GM18868 (cell line): ENCODE measurements around the gene SLC25A12.
"Not testable (repeated sequence)": the region's sequence is repeated elsewhere in the genome, so short reads cannot be mapped to it uniquely, and the experiment has no call there.

Experiments used
- ATAC-seq: cut with Tn5 transposase; IDR thresholded peaks from one replicate; pipeline ENCODE4 v1.9.1; 2021; ENCODE audit warnings: mild to moderate bottlenecking, moderate library complexity; ENCODE audit not compliant: unreplicated experiment

Gene SLC25A12

GRCh38 chr2:171832489-171832888 lies 61.6 kb downstream of the SLC25A12 start:
- ATAC-seq, result no peak

GRCh38 chr2:171830039-171830438 lies 64.0 kb downstream of the SLC25A12 start:
- no peak for ATAC-seq

GRCh38 chr2:171824086-171824485 lies 70.0 kb downstream of the SLC25A12 start:
- ATAC-seq, result no peak

- no peak for ATAC-seq
Measured at GRCh38 chr2:171822525-171823322, 71.3 kb downstream of the SLC25A12 start.

GRCh38 chr2:171819453-171819852 lies 74.6 kb downstream of the SLC25A12 start:
- no peak for ATAC-seq

- ATAC-seq, result no peak
Measured at GRCh38 chr2:171814883-171815282, 79.2 kb downstream of the SLC25A12 start.

- no peak for ATAC-seq
Measured at GRCh38 chr2:171814174-171814573, 79.9 kb downstream of the SLC25A12 start.

GRCh38 chr2:171813729-171814128 lies 80.3 kb downstream of the SLC25A12 start:
- no peak for ATAC-seq

- no peak for ATAC-seq
Measured at GRCh38 chr2:171813126-171813525, 80.9 kb downstream of the SLC25A12 start.

GRCh38 chr2:171811245-171811628 lies 82.8 kb downstream of the SLC25A12 start:
- no peak for ATAC-seq

GRCh38 chr2:171810422-171811244 lies 83.4 kb downstream of the SLC25A12 start:
- no peak for ATAC-seq

- ATAC-seq, result not testable (repeated sequence)
Measured at GRCh38 chr2:171808885-171809284, 85.2 kb downstream of the SLC25A12 start.

GRCh38 chr2:171807831-171808393 lies 86.1 kb downstream of the SLC25A12 start:
- ATAC-seq, result no peak

GRCh38 chr2:171807119-171807518 lies 86.9 kb downstream of the SLC25A12 start:
- ATAC-seq, result no peak

GRCh38 chr2:171804456-171804855 lies 89.6 kb downstream of the SLC25A12 start:
- no peak for ATAC-seq

GRCh38 chr2:171803757-171804156 lies 90.3 kb downstream of the SLC25A12 start:
- no peak for ATAC-seq

- no peak for ATAC-seq
Measured at GRCh38 chr2:171800639-171801038, 93.4 kb downstream of the SLC25A12 start.

GRCh38 chr2:171798156-171798820 lies 95.8 kb downstream of the SLC25A12 start:
- ATAC-seq, result no peak

- no peak for ATAC-seq
Measured at GRCh38 chr2:171794918-171795317, 99.1 kb downstream of the SLC25A12 start.

GRCh38 chr2:171793691-171794678 lies 100.1 kb downstream of the SLC25A12 start:
- ATAC-seq, result no peak
